OCI-LY7 (cell line): ENCODE results near the gene FN1. TPM values are rescaled to one million over a fixed set of nuclear protein-coding genes. Genes with fewer than 3 reads are reported as not detected.

Experiments
- BruUV-seq: library from RNA; stranded (reverse); fragments of 400-500 nt; replicated peaks from 2 replicates; lab custom pipeline; 2021; lab: Mats Ljungman, UMichigan
- CTCF ChIA-PET: fragments of 300-600 bp; sonication (Branson Sonifier 250); formaldehyde crosslinking; loops from one replicate; lab custom pipeline; 2022; ENCODE audit warnings: antibody characterized with exemption; ENCODE audit not compliant: unreplicated experiment; lab: Charles Lee
- POLR2A ChIA-PET: fragments of 300-600 bp; sonication (Branson Sonifier 250); formaldehyde crosslinking; loops from one replicate; lab custom pipeline; 2022; ENCODE audit warnings: antibody characterized with exemption; lab: Charles Lee
- DNase-seq: peaks from one replicate; pipeline ENCODE4 v3.0.0-alpha.2; 2015; ENCODE audit warnings: low spot score
- H2AFZ ChIP-seq: fragments of 200-600 bp; sonication (generic), shearing (Covaris generic); 2 replicates; pipeline ENCODE4 v1.6.1; 2014; ENCODE audit warnings: mild to moderate bottlenecking, antibody characterized with exemption, low read length, moderate library complexity
- H3K27ac ChIP-seq: fragments of 200-600 bp; sonication (generic); 2 replicates; pipeline ENCODE4 v1.5.1; 2014; ENCODE audit warnings: mixed run types, low read depth, mild to moderate bottlenecking, moderate library complexity, low read length, inconsistent platforms; ENCODE audit not compliant: poor library complexity, severe bottlenecking
- H3K36me3 ChIP-seq: fragments of 200-600 bp; sonication (generic); 2 replicates; pipeline ENCODE4 v1.6.1; 2014; ENCODE audit warnings: mild to moderate bottlenecking, antibody characterized with exemption, low read length, moderate library complexity, mixed read lengths; ENCODE audit not compliant: insufficient read depth
- H3K4me1 ChIP-seq: fragments of 200-600 bp; sonication (generic); 2 replicates; pipeline ENCODE4 v1.5.1; 2014; ENCODE audit warnings: mild to moderate bottlenecking, low read length; ENCODE audit not compliant: insufficient read depth, poor library complexity, severe bottlenecking
- H3K4me2 ChIP-seq: fragments of 200-600 bp; sonication (generic); 2 replicates; pipeline ENCODE4 v1.6.1; 2014; ENCODE audit warnings: mild to moderate bottlenecking, low read length
- H3K4me3 ChIP-seq: fragments of 200-600 bp; sonication (generic); 2 replicates; pipeline ENCODE4 v1.5.1; 2014; ENCODE audit warnings: mild to moderate bottlenecking, low read depth, low read length; ENCODE audit not compliant: poor library complexity, severe bottlenecking
- H3K79me2 ChIP-seq: fragments of 200-600 bp; sonication (generic); 2 replicates; pipeline ENCODE4 v1.6.1; 2016; ENCODE audit warnings: low read depth, mild to moderate bottlenecking, low read length, moderate library complexity, mixed read lengths; ENCODE audit not compliant: insufficient read depth
- H3K9me2 ChIP-seq: fragments of 200-600 bp; sonication (generic); 2 replicates; pipeline ENCODE4 v1.6.1; 2016; ENCODE audit warnings: mild to moderate bottlenecking, low read length, mixed read lengths; ENCODE audit not compliant: insufficient read depth
- H3K9me3 ChIP-seq: fragments of 200-600 bp; sonication (generic); 2 replicates; pipeline ENCODE4 v1.6.1; 2014; ENCODE audit warnings: mild to moderate bottlenecking, mixed run types, low read length, mixed read lengths
- H4K20me1 ChIP-seq: fragments of 200-600 bp; sonication (generic); 2 replicates; pipeline ENCODE4 v1.6.1; 2014; ENCODE audit warnings: mild to moderate bottlenecking, antibody characterized with exemption, low read length, moderate library complexity, mixed read lengths; ENCODE audit not compliant: insufficient read depth
- CTCF ChIP-seq: fragments of 200-600 bp; sonication (generic); conservative IDR thresholded peaks from 2 replicates; pipeline ENCODE4 v1.5.1; 2014; ENCODE audit warnings: mild to moderate bottlenecking, antibody characterized with exemption, low read length, moderate library complexity, mixed read lengths
- EZH2phosphoT487 ChIP-seq: fragments of 200-600 bp; sonication (generic); IDR thresholded peaks from 2 replicates; pipeline ENCODE4 v1.6.1; 2018; ENCODE audit warnings: low read depth, borderline replicate concordance, mild to moderate bottlenecking, mixed run types, antibody characterized with exemption, low read length, moderate library complexity, mixed read lengths
- intact Hi-C: fragments of 100-400 bp; cut with micrococcal nuclease; formaldehyde crosslinking; loops from one replicate; pipeline ENCODE4 v1.10.0; 2022; ENCODE audit not compliant: unreplicated experiment
- total RNA-seq, 2 experiments: library from RNA; depleted of rRNA in 1 of 2; stranded (reverse); fragments of >200 nt in 1 of 2; shearing (Covaris generic) in 1 of 2; gene quantifications; 2 replicates each; pipeline ENCODE4 v1.2.3, GENCODE V29; 2014 to 2022

FN1 gene
- total RNA-seq, 2 experiments from 2014 or later, result 1.3 TPM; not detected in 1

- Histone ChIP-seq H3K4me2 (no peak overlapping the region), H2AFZ (no peak overlapping the region), H3K79me2 (no peaks in the 10 kb centered on the region), H3K9me2 (0 out of 2 replicates have a peak, but pooled peaks cover 4% of the 10 kb centered on the region), H3K4me1 (no peaks in the 10 kb centered on the region), H3K4me3 (no peak overlapping the region), H4K20me1 (no peaks in the 10 kb centered on the region), H3K27ac (no peak overlapping the region), H3K36me3 (no peaks in the 10 kb centered on the region), H3K9me3 (no peaks in the 10 kb centered on the region)
- intact Hi-C loops, result no loop called here
- POLR2A ChIA-PET, result interaction anchor here (0.7 to 1.1 kb wide), 3 partner anchors 28 to 79 kb away, joined by 3 read pairs; no protein-coding TSS in a partner anchor
- DNase-seq, result no peak
- CTCF ChIA-PET, result no interaction called here
- no TSS peak for BruUV-seq
- TF ChIP-seq CTCF, result no peak
- TF ChIP-seq EZH2phosphoT487, result no peak
These were observed 15.4 kb downstream of the FN1 start for GRCh38 chr2:215420471-215420935.

DNA sequence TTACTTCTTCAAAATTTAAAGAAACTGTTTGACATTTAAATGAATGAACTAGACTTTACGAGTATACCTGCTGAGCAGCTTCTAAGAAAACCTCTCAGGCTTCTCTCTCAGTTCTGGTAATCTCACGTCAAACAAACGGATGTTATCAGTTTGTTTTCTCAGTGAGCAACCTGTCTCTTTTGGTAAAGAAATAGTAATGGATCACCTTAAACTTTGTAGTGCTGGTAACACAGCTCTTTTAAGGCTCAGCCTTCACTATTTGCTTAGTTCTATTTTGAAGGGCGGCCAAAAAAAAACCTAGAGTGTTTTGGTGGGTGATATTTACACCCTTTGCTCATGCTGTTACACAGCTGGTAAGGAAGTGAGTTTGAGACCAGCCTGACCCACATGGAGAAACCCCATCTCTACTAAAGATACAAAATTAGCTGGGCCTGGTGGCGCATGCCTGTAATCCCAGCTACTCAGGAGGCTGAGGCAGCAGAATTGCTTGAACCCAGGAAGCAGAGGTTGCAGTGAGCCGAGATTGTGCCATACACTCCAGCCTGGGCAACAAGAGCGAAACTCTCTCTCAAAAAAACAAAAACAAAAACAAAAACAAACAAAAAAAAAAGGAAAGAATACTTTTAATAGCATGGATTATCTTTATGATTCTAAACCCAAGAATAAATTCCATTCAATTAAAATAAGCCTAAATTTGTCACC lies 15.9 kb downstream of the FN1 start:
- no peak for DNase-seq
- Histone ChIP-seq H3K79me2 (no peaks in the 10 kb centered on the region), H2AFZ (no peak overlapping the region), H3K27ac (no peak overlapping the region), H4K20me1 (no peaks in the 10 kb centered on the region), H3K9me3 (no peaks in the 10 kb centered on the region), H3K4me1 (no peaks in the 10 kb centered on the region), H3K36me3 (no peaks in the 10 kb centered on the region), H3K4me2 (no peak overlapping the region), H3K4me3 (no peak overlapping the region), H3K9me2 (0 out of 2 replicates have a peak, but pooled peaks cover 4% of the 10 kb centered on the region)
- TF ChIP-seq EZH2phosphoT487 (no peak), CTCF (no peak)
- POLR2A ChIA-PET, result interaction anchor here (0.6 to 0.7 kb wide), 4 partner anchors 31 to 830 kb away, joined by 3 to 4 read pairs (median 3); no protein-coding TSS in a partner anchor
- intact Hi-C loops, result no loop called here
- no TSS peak for BruUV-seq
- CTCF ChIA-PET, result no interaction called here

DNA sequence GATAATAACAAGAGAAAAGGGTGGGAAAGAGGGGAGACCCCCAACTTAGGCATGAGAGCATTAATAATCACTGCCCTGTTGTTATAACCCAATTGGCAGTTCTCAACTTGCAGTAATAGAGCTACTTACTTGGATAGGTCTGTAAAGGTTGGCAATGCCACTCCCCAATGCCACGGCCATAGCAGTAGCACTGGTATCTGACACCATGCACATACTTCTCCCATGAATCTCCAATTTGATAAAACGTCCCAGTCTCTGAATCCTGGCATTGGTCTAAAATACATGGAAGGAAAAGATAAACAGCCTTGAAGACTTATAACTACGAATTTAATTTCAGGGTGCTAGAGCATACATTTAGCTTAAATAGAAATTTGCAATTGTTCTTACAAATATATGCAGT lies 16.8 kb downstream of the FN1 start:
- H3K9me2 ChIP-seq, result 0 out of 2 replicates have a peak, but pooled peaks cover 4% of the 10 kb centered on the region
- H3K4me2 ChIP-seq, result no peak overlapping the region
- intact Hi-C loops, result no loop called here
- H3K36me3 ChIP-seq, result no peaks in the 10 kb centered on the region
- no peaks in the 10 kb centered on the region for H3K9me3 ChIP-seq
- TF ChIP-seq EZH2phosphoT487 (no peak), CTCF (no peak)
- CTCF ChIA-PET, result no interaction called here
- no peaks in the 10 kb centered on the region for H3K79me2 ChIP-seq
- no peak for DNase-seq
- H4K20me1 ChIP-seq, result no peaks in the 10 kb centered on the region
- H3K4me3 ChIP-seq, result no peak overlapping the region
- POLR2A ChIA-PET, result interaction anchor here (0.6 kb wide), 1 partner anchor 282 kb away, joined by 3 read pairs; no protein-coding TSS in a partner anchor
- no peak overlapping the region for H2AFZ ChIP-seq
- H3K4me1 ChIP-seq, result no peaks in the 10 kb centered on the region
- no peak overlapping the region for H3K27ac ChIP-seq
- no TSS peak for BruUV-seq
